Neural cell (in vitro differentiated cells): ENCODE results near the gene MICU1. TPM values are rescaled to one million over a fixed set of nuclear protein-coding genes. Genes with fewer than 3 reads are reported as not detected.

Source experiments
- H2AFZ ChIP-seq: fragments of 200-600, 300-800 bp; sonication (generic), shearing (Covaris generic); 2 replicates; pipeline ENCODE4 v1.6.0; 2014; ENCODE audit warnings: low read depth, mild to moderate bottlenecking, antibody characterized with exemption, low read length, moderate library complexity
- H3F3A ChIP-seq: fragments of 200-600 bp; shearing (Covaris generic); 2 replicates; pipeline ENCODE4 v1.6.1; 2016; ENCODE audit warnings: mild to moderate bottlenecking, moderate library complexity, mixed read lengths, antibody characterized with exemption, low read length; ENCODE audit not compliant: insufficient read depth, poor library complexity, severe bottlenecking
- H3K27ac ChIP-seq: fragments of 200-600, 300-800 bp; sonication (generic), shearing (Covaris generic); 2 replicates; pipeline ENCODE4 v1.5.1; 2014; ENCODE audit warnings: mild to moderate bottlenecking, low read length, moderate library complexity
- H3K27me3 ChIP-seq: fragments of 300-800, 200-600 bp; sonication (generic), shearing (Covaris generic); 2 replicates; pipeline ENCODE4 v1.6.0; 2014; ENCODE audit warnings: mild to moderate bottlenecking, low read depth, low read length, moderate library complexity; ENCODE audit not compliant: insufficient read depth
- H3K36me3 ChIP-seq: fragments of 300-800, 200-600 bp; sonication (generic), shearing (Covaris generic); 2 replicates; pipeline ENCODE4 v1.5.1; 2014; ENCODE audit warnings: mild to moderate bottlenecking, antibody characterized with exemption, low read length, moderate library complexity; ENCODE audit not compliant: insufficient read depth
- H3K4me2 ChIP-seq: fragments of 300-800, 200-600 bp; sonication (generic), shearing (Covaris generic); 2 replicates; pipeline ENCODE4 v1.6.0; 2014; ENCODE audit warnings: mild to moderate bottlenecking, low read length
- H3K4me3 ChIP-seq: fragments of 300-800, 200-600 bp; sonication (generic), shearing (Covaris generic); 2 replicates; pipeline ENCODE4 v1.5.1; 2014; ENCODE audit warnings: mild to moderate bottlenecking, low read length, moderate library complexity
- H3K79me2 ChIP-seq: fragments of 200-600 bp; shearing (Covaris generic); replicated peaks from 2 replicates; pipeline ENCODE4 v1.6.0; 2014; ENCODE audit warnings: mild to moderate bottlenecking, low read length, moderate library complexity; ENCODE audit not compliant: insufficient read depth
- H3K9ac ChIP-seq: fragments of 300-800, 200-600 bp; sonication (generic), shearing (Covaris generic); 2 replicates; pipeline ENCODE4 v1.6.1; 2016; ENCODE audit warnings: mild to moderate bottlenecking, low read length, mixed read lengths
- H3K9me2 ChIP-seq: fragments of 200-600 bp; shearing (Covaris generic); 2 replicates; pipeline ENCODE4 v1.6.1; 2016; ENCODE audit warnings: mild to moderate bottlenecking, low read length, mixed read lengths; ENCODE audit not compliant: insufficient read depth
- H3K9me3 ChIP-seq: fragments of 200-600, 300-800 bp; sonication (generic), shearing (Covaris generic); 2 replicates; pipeline ENCODE4 v1.6.1; 2016; ENCODE audit warnings: mild to moderate bottlenecking, mixed run types, low read length, moderate library complexity, mixed read lengths
- H4K20me1 ChIP-seq: fragments of 200-600 bp; shearing (Covaris generic); 2 replicates; pipeline ENCODE4 v1.6.1; 2016; ENCODE audit warnings: mild to moderate bottlenecking, mixed run types; ENCODE audit not compliant: insufficient read depth
- CTCF ChIP-seq: fragments of 450-650 bp; IDR thresholded peaks from 2 replicates; pipeline ENCODE4 v1.5.1; 2014; ENCODE audit warnings: antibody characterized with exemption, mild to moderate bottlenecking, moderate library complexity; ENCODE audit not compliant: poor library complexity, severe bottlenecking
- EP300 ChIP-seq: fragments of 450-650 bp; conservative IDR thresholded peaks from 2 replicates; pipeline ENCODE4 v1.6.1; 2014; ENCODE audit warnings: antibody characterized with exemption, mild to moderate bottlenecking, moderate library complexity; ENCODE audit not compliant: poor library complexity, severe bottlenecking
- EZH2 ChIP-seq: fragments of 200-600, 300-800 bp; shearing (Covaris generic), sonication (generic); IDR thresholded peaks from 2 replicates; pipeline ENCODE4 v1.6.1; 2014; ENCODE audit warnings: antibody characterized with exemption, low read length, borderline replicate concordance, mild to moderate bottlenecking; ENCODE audit not compliant: insufficient read depth, poor library complexity, severe bottlenecking
- MXI1 ChIP-seq: fragments of 450-650 bp; conservative IDR thresholded peaks from 2 replicates; pipeline ENCODE4 v1.6.1; 2014; ENCODE audit warnings: antibody characterized with exemption, mild to moderate bottlenecking; ENCODE audit not compliant: poor library complexity, severe bottlenecking
- POLR2AphosphoS5 ChIP-seq: IDR thresholded peaks from 2 replicates; pipeline ENCODE4 v1.6.1; 2012
- RAD21 ChIP-seq: fragments of 450-650 bp; conservative IDR thresholded peaks from 2 replicates; pipeline ENCODE4 v1.6.1; 2014; ENCODE audit warnings: antibody characterized with exemption, mild to moderate bottlenecking, moderate library complexity
- REST ChIP-seq: IDR thresholded peaks from 2 replicates; pipeline ENCODE4 v1.6.1; 2012; ENCODE audit warnings: borderline replicate concordance
- SMC3 ChIP-seq: fragments of 450-650 bp; conservative IDR thresholded peaks from 2 replicates; pipeline ENCODE4 v1.6.1; 2014; ENCODE audit warnings: antibody characterized with exemption, mild to moderate bottlenecking, moderate library complexity; ENCODE audit not compliant: poor library complexity
- TAF1 ChIP-seq: IDR thresholded peaks from 2 replicates; pipeline ENCODE4 v1.6.1; 2012; ENCODE audit warnings: low read depth
- polyA plus RNA-seq: library from polyadenylated mRNA; depleted of rRNA; stranded (reverse); fragments of >200 nt; gene quantifications from 2 replicates; pipeline ENCODE4 v1.2.3, GENCODE V29; 2014

MICU1 gene
- polyA plus RNA-seq, 1 donor from 2014 or later: 86.0 TPM

- no peaks in the 10 kb centered on the region for H3K36me3 ChIP-seq
Observed at GRCh38 chr10:72630144-72630543, 4.3 kb upstream of the MICU1 start.

GRCh38 chr10:72626444-72626754, 520 bp upstream of the MICU1 start:
- no peaks in the 10 kb centered on the region for H3K27me3 ChIP-seq
- H3K4me3 ChIP-seq: peak overlapping the region; percentile 87
- H3F3A ChIP-seq: no peaks in the 10 kb centered on the region
- H3K9me3 ChIP-seq: no peaks in the 10 kb centered on the region
- H3K9me2 ChIP-seq: no peaks in the 10 kb centered on the region
- peak overlapping the region; percentile 28 for H3K4me2 ChIP-seq
- peak overlapping the region; percentile 25 for H2AFZ ChIP-seq
- peak overlapping the region; percentile 68 for H3K9ac ChIP-seq
- no peak overlapping the region for H3K27ac ChIP-seq
- no peaks in the 10 kb centered on the region for H3K36me3 ChIP-seq
- peaks cover 21% of the 10 kb centered on the region for H3K79me2 ChIP-seq
- H4K20me1 ChIP-seq: no peaks in the 10 kb centered on the region
- TF ChIP-seq EP300 (no peak), MXI1 (no peak), RAD21 (no peak), REST (no peak), CTCF (no peak), POLR2AphosphoS5 (no peak), EZH2 (no peak)

More at GRCh38 chr10:72630144-72630543, 4.3 kb upstream of the MICU1 start:
- no peaks in the 10 kb centered on the region for H3K9me2 ChIP-seq
- no peaks in the 10 kb centered on the region for H3F3A ChIP-seq
- no peak overlapping the region for H2AFZ ChIP-seq
- no peak overlapping the region for H3K4me2 ChIP-seq
- H3K27ac ChIP-seq: no peak overlapping the region
- H3K4me3 ChIP-seq: no peak overlapping the region
- no peak overlapping the region for H3K9ac ChIP-seq
- TF ChIP-seq SMC3 (no peak), REST (no peak), TAF1 (no peak), CTCF (no peak), POLR2AphosphoS5 (no peak), EP300 (no peak), MXI1 (no peak), EZH2 (no peak), RAD21 (no peak)
- no peaks in the 10 kb centered on the region for H3K27me3 ChIP-seq
- peaks cover 1% of the 10 kb centered on the region for H3K79me2 ChIP-seq
- H3K9me3 ChIP-seq: no peaks in the 10 kb centered on the region
- no peaks in the 10 kb centered on the region for H4K20me1 ChIP-seq
